Measurements from ENCODE around the gene DPP7. TPM values are rescaled to one million over a fixed set of nuclear protein-coding genes. Genes with fewer than 3 reads are reported as not detected.

Gene DPP7
- total RNA-seq = 55.6 and 69.3 TPM in 2 replicates

GRCh38 chr9:137114613-137115393 is at the start of gene DPP7:
Gene DPP7, minus strand, starts transcription at chr9:137114733. Its CDS starts 20 bp downstream, at chr9:137114713.

DNA sequence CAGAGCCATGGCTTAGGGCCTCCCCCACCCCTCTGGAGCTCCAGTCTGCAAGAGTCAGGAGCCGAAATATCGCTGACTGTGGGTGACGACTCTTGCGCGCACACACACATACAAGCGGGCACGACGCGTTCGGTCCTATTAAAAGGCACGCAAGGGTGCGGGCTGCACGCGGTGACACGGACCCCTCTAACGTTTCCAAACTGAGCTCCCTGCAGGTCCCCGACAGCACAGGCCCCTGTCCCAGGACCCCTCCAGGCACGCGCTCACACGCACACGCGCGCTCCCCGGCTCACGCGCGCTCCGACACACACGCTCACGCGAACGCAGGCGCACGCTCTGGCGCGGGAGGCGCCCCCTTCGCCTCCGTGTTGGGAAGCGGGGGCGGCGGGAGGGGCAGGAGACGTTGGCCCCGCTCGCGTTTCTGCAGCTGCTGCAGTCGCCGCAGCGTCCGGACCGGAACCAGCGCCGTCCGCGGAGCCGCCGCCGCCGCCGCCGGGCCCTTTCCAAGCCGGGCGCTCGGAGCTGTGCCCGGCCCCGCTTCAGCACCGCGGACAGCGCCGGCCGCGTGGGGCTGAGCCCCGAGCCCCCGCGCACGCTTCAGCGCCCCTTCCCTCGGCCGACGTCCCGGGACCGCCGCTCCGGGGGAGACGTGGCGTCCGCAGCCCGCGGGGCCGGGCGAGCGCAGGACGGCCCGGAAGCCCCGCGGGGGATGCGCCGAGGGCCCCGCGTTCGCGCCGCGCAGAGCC is 24.4 kb upstream of the DPP7 start, which contains the start of gene GRIN1:
TSS of gene GRIN1 (plus strand) at position 433 of the 746 bp plus-strand sequence. CDS start 333 bp downstream, outside the sequence.

GRCh38 chr9:137086531-137087408 is 27.8 kb downstream of the DPP7 start, which contains the start of gene MAN1B1:
Gene MAN1B1, plus strand, starts transcription at chr9:137086985. Its CDS starts 15 bp downstream, at chr9:137087000.

DNA sequence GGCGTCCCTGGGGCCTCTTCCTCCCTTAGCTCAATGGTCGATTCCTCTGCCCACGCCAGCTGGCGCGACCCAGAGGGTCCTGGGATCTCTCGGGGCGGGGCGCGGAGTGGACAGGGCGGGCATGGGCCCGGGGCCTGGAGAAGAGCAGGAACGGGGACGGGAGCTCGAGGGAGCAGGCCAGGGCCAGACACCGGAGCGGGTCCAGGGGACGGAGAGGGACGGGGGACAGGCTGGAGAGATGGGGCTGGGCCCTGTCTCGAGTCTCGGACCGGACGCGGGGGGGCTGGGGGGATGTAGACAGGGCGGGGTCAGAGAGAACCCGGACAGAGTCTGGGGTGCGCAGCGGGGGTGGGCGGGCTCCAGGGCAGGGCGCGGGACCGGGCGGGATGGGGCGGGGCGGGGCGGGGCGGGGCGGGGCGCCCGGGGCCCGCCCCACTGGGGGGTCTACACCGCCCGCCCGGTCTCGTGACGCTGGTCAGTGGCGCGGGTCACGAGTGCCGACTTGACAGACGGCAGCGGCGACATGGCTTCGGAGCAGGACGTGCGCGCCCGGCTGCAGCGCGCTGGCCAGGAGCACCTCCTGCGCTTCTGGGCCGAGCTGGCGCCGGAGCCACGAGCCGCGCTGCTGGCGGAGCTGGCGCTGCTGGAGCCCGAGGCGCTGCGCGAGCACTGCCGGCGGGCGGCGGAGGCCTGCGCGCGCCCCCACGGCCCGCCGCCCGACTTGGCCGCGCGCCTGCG is 37.4 kb downstream of the DPP7 start, which contains the start of gene UAP1L1:
TSS of gene UAP1L1 (plus strand) at position 508 of the 738 bp plus-strand sequence. CDS start at position 524, 16 bp downstream.

GRCh38 chr9:137070201-137070905 is 44.2 kb downstream of the DPP7 start, which contains the start of gene SAPCD2:
Gene SAPCD2, minus strand, starts transcription at chr9:137070557. Its CDS starts 97 bp downstream, at chr9:137070460.

Small RNAs within 50 kb of the gene (small RNA-seq; reads per million reads assigned to genes)
- gene RF00153 = not detected

Other genes with a start within 250 kb of the DPP7 start
- 173 and 174 TPM in 2 replicates for gene EDF1, start 248.4 kb downstream of the DPP7 start, total RNA-seq
- gene TRAF2, start 228.2 kb downstream of the DPP7 start, total RNA-seq = 11.0 and 14.3 TPM in 2 replicates
- 95.3 and 115 TPM in 2 replicates for gene FBXW5, start 170.0 kb downstream of the DPP7 start, total RNA-seq
- gene C8G, start 169.5 kb downstream of the DPP7 start, total RNA-seq = not detected in 2 replicates
- gene LCN12, start 162.5 kb downstream of the DPP7 start, total RNA-seq = not detected in 2 replicates
- gene PTGDS, start 137.2 kb downstream of the DPP7 start, total RNA-seq = not detected in 2 replicates
- gene LCNL1, start 131.7 kb downstream of the DPP7 start, total RNA-seq = not detected in 2 replicates
- 16.6 and 17.4 TPM in 2 replicates for gene PAXX, start 122.3 kb downstream of the DPP7 start, total RNA-seq
- gene CLIC3, start 118.2 kb downstream of the DPP7 start, total RNA-seq = 0.14 and 0.27 TPM in 2 replicates
- 11.0 and 12.3 TPM in 2 replicates for gene ABCA2, start 86.5 kb downstream of the DPP7 start, total RNA-seq
- gene FUT7, start 82.6 kb downstream of the DPP7 start, total RNA-seq = not detected in 2 replicates
- 39.0 and 47.4 TPM in 2 replicates for gene NPDC1, start 68.6 kb downstream of the DPP7 start, total RNA-seq
- not detected in 2 replicates for gene ENTPD2, start 60.7 kb downstream of the DPP7 start, total RNA-seq
- 19.7 and 36.7 TPM in 2 replicates for gene SAPCD2, start 44.2 kb downstream of the DPP7 start, total RNA-seq
- 16.2 and 20.7 TPM in 2 replicates for gene UAP1L1, start 37.2 kb downstream of the DPP7 start, total RNA-seq
- 45.7 and 53.3 TPM in 2 replicates for gene MAN1B1, start 27.7 kb downstream of the DPP7 start, total RNA-seq
- under 0.01 and 0.14 TPM in 2 replicates for gene GRIN1, start 24.4 kb upstream of the DPP7 start, total RNA-seq
- not detected in 2 replicates for gene LRRC26, start 55.3 kb upstream of the DPP7 start, total RNA-seq
- not detected in 2 replicates for gene TMEM210, start 57.3 kb upstream of the DPP7 start, total RNA-seq
- 28.2 and 31.2 TPM in 2 replicates for gene ANAPC2, start 73.8 kb upstream of the DPP7 start, total RNA-seq
- 84.6 and 91.9 TPM in 2 replicates for gene SSNA1, start 73.9 kb upstream of the DPP7 start, total RNA-seq
- 6.3 and 8.7 TPM in 2 replicates for gene TPRN, start 86.0 kb upstream of the DPP7 start, total RNA-seq
- 25.2 and 27.3 TPM in 2 replicates for gene TMEM203, start 90.9 kb upstream of the DPP7 start, total RNA-seq
- 8.2 and 11.1 TPM in 2 replicates for gene NDOR1, start 91.0 kb upstream of the DPP7 start, total RNA-seq
- gene RNF208, start 107.5 kb upstream of the DPP7 start, total RNA-seq = 0.13 and 0.43 TPM in 2 replicates
- gene CYSRT1, start 110.4 kb upstream of the DPP7 start, total RNA-seq = 0.27 and 0.29 TPM in 2 replicates
- 0.07 TPM in 1 of 2 replicates, not detected in the other for gene RNF224, start 112.8 kb upstream of the DPP7 start, total RNA-seq
- gene SLC34A3, start 116.2 kb upstream of the DPP7 start, total RNA-seq = not detected in 2 replicates
- 240 and 376 TPM in 2 replicates for gene TUBB4B, start 126.6 kb upstream of the DPP7 start, total RNA-seq
- not detected in 2 replicates for gene STPG3, start 136.6 kb upstream of the DPP7 start, total RNA-seq
- gene NELFB, start 140.6 kb upstream of the DPP7 start, total RNA-seq = 52.3 and 62.5 TPM in 2 replicates
- gene TOR4A, start 163.0 kb upstream of the DPP7 start, total RNA-seq = 48.3 and 50.1 TPM in 2 replicates
- gene NRARP, start 187.5 kb upstream of the DPP7 start, total RNA-seq = 12.1 and 16.5 TPM in 2 replicates